GM19395 (cell line): ENCODE results near the gene RD3L.
"Not testable (repeated sequence)": the region's sequence is repeated elsewhere in the genome, so short reads cannot be mapped to it uniquely, and the experiment has no call there.

Source experiments
- ATAC-seq: cut with Tn5 transposase; IDR thresholded peaks from one replicate; pipeline ENCODE4 v1.9.1; 2021; ENCODE audit warnings: mild to moderate bottlenecking, moderate library complexity; ENCODE audit not compliant: unreplicated experiment

RD3L gene

DNA sequence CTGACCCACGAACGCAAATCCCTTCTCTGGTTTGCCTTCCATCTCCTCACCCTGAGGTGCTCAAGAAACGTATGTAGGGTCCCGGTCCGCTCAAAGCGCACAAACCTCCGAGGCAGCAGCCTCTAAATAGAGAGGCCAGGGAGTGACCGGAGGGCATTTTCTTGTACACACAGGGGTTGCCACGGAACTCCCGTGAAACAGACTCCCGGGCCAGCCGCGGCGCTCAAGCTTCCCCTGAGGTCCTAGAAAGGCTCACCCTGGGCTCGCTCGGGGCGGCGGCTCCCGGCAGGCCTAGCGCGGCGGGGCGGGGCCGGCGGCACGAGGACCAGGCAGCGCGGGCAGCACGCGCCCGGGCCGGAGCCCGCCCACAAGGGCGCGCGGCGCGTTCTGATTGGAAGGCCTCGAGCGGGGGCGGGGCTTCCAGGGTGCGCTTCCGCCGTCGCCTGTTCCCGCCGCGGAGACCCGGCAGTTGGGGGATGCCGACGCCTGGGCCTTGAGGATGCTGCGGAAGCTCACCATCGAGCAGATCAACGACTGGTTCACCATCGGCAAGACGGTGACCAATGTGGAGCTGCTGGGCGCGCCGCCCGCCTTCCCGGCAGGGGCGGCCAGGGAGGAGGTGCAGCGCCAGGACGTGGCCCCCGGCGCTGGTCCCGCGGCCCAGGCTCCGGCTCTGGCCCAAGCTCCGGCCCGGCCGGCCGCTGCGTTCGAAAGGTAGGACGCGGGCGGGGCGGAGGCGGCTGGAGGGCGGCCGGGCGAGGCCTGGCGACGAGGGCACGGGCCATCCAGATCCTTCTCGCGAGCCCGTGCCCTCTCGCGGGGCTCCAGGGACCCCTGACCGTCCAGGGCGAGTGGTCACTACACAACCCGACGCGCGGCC is 14.1 kb downstream of the RD3L start, which contains the start of gene TDRD9:
TSS of gene TDRD9 (plus strand) at position 446 of the 880 bp plus-strand sequence. CDS start at position 500, 54 bp downstream.
- no peak for ATAC-seq

DNA sequence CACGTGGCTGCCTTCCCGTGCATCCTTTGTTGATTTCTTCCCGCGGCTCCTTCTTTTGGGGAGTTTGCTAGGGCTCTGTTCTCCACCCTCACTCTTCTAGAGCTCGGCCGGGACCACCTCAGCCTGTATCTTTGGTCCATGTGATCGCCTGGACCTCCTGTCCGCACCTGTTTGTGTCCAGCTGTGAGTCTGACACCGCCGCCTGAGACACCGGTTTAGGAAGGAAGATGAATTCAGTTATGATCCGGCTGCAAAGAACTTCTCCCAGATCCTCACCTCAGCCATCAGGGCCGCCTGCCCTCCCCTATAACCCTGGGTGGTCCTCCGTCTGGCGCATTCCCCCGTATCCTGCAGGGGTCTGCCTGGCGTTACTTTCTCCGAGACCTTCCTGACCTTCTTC is 14.8 kb downstream of the RD3L start:
- ATAC-seq, result no peak

DNA sequence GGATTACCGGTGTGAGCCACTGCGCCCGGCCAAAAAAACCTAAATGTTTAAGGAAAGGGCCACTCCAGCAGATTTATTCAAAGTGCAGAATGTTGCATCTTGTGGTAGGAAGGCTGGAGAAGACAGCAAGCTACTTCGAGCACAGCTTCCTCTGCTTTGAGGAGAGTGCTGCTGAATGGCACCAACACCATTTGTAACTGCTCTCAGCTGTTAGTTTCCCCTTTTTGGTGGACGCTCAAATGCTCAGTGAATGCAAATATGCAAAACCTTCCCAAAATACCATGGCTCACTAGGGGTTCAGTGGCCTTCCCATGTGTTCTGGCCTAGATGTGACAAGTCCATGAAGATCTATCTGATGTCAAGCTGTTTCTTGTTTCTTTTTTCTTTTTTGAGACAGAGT is 17.0 kb downstream of the RD3L start:
- no peak for ATAC-seq

DNA sequence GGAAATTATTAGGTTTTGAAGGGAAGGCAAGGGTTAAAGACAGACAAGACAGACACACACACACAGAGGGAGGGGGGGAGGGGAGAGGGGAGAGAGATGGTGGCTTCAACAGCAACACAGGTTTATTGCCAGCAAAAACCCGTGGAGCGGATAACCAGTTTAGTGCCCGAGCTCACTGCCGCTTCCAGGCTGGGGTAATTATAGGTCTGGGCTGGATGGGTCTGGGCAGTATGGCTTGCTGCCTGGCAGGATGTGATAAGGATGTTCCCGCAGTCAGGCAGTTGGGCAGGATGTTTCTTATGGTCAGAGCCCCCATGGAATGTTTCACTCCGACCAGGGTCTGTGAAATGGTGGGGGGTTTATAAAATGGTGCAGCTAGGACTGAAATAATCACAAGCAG is 18.5 kb downstream of the RD3L start:
- no peak for ATAC-seq

DNA sequence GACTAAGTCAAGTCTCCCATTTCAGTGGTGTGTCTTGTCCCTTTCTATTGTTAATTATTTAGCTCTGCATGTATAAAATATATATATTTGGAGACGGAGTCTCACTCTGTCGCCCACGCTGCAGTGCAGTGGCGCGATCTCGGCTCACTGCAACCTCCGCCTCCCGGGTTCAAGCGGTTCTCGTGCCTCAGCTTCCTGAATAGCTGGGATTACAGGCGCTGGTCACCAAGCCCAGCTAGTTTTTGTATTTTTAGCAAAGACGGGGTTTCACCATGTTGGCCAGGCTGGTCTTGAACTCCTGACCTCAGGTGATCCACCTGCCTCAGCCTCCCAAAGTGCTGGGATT is 20.5 kb downstream of the RD3L start:
- not testable (repeated sequence) for ATAC-seq

DNA sequence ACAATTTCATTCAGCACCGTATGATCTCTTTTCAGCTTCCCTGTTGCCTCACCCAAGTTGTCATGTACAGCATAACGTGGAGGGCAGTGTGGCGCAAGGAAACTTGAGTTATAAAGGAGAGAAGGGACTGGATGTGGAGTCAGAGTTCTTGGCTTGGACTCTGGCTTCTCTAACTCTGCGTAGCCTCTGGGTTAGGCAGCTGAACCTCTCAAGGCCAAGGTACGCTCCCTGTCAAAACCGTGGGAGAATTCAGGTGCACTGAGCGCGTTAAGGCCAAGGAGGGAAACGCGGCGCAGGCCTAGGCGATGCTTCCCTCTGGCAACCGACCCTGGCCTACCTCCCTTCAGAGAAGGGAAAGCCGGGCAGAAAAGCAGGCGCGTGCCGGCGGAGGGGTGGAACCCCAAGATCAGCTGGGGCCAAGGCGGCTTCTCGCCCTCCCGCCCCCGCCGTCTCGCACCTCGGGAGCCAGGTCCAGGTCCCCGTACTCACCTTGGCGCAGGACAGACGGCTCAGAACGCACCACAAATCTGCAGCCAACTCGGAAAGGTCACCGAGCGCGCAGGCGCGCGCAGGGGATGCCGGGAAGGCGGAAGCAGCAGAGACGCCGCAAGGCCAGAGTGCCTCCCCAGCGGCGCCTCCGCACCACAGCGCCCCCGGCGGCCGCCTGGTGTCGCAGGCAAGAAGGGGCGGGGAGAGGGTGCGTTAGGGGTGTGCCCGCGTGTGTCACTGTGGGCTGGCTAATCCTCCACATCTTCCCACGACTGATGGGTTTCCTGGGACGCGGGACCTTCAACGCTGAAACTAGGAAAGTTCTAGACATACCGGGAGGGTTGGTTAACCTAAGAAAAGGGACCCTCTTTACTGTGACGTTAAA is 21.1 kb downstream of the RD3L start:
- peak; percentile 92 for ATAC-seq

DNA sequence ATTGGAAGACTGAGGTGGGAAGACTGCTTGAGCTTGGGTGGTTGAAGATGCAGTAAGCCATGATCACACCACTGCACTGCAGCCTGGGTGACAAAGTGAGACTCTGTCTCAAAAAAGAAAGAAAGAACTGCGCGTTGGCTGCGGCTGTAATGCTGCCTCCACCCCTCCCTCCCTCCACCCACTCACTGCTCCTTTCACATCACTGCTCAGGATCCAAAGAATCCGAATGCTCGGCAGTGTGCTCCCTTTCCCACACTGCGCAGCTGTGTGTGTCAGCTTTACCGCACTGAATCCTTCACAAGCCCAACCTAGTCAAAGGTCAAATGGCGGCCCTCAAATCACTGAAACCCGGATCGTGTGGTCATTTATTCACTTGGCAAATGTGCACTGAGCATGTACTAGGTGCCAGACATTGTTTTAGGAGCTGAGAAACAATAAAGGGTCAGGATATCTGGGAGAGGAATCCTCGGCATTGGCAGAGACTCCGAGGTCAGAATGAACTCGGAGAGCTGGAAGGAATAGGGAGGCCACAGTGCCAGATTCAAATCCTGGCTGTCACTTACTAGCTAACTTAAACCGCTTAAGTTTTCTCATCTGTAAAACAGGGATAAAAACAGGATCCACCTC is 25.6 kb downstream of the RD3L start:
- no peak for ATAC-seq

DNA sequence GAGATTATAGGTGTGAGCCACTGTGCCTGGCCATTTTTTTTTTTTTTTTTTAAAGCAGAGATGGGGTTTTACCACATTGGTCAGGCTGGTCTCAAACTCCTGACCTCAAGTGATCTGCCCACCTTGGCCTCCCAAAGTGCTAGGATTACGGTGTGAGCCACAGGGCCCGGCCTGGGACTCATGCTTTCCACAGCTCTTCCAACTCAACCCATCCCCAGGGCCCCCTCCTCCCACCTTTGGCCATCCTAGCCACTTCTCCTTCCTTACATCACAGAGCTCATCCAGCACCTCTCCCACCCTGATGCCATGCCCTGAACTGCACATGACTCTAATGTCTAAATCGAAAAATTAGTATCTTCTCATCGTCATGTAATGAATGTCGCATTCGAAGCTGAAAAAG is 26.7 kb downstream of the RD3L start:
- ATAC-seq, result no peak

DNA sequence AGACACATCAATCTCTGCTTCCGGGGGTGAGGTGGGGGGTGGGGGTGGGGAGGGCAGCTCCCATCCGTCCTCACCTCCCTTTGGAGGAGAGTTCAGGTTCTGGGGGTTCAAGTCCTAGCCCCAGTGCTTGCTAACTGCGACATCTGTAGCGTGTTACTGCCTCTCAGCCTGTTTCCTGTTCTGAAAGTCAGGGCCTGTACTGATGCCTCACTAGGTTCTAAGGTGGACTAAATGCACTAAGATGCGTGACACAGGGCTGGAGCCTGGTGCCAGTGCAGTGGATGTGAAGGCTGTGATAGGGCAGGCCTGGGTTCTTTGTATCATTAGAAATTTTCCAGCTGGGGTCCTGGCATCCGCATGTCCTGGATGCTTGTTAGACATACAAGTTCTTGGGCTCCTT is 31.3 kb downstream of the RD3L start:
- no peak for ATAC-seq

DNA sequence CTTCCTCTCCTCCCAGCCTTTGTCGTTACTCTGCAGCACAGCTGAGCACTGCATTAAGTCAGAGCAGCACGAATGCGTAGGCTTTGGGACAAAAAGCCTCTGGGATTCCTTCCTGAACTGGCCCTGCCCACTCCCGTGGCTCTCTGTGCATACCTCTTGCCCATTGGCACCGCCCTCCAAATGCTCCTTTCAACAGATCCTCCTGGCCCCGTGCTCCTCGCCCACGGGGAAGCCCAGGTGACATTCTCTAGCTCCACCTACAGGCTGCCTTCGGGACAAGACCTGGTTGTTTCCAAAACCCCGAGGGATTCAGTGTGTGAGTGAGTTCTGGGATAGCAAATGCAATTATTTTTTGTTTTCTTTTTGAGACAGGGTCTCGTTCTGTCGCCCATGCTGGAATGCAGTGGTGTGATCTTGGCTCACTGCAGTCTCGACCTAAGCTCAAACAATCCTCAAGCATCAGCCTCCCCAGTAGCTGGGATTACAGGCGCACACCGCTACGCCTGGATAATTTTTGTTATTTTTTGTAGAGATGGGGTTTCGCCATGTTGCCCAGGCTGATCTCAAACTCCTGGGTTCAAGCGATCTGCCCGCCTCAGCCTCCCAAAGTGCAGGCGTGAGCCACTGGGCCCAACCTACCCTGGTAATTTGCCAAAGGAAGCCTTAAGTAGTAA is 31.9 kb downstream of the RD3L start:
- no peak for ATAC-seq

DNA sequence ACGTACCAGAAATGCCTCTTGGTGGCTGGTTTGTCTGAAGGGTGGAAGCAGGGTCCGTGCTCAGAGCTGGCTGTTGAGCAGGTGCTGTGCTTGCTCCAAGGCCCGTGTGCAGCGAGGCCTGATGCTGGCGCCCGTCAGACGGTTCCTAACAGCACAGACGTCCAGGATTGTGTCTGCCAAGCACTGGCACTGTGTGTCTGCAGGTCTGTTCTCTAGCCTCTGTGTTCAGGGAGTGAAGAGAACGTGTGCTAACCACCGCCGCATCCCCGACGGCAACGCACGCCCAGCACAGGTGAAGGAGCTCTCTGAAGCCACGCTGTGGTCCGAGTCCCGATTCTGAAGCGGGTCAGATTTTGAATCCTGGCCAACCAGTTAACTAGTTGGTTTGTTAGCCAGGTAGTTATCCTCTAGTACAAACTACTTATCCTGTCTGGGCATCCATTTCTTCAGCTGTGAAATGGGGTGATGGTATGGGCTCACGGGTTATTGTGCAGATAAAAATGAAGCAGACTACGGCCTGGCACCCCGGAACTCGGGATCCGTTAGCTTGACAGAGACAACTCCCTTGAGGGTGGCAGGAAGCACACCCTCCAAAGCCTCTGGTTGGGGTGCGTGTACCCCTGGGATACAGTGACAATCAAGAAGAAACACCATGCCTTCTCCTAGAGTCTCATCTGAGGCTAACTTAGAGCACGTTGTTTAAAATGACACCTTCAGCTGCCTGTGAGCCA is 32.6 kb downstream of the RD3L start:
- ATAC-seq, result no peak

DNA sequence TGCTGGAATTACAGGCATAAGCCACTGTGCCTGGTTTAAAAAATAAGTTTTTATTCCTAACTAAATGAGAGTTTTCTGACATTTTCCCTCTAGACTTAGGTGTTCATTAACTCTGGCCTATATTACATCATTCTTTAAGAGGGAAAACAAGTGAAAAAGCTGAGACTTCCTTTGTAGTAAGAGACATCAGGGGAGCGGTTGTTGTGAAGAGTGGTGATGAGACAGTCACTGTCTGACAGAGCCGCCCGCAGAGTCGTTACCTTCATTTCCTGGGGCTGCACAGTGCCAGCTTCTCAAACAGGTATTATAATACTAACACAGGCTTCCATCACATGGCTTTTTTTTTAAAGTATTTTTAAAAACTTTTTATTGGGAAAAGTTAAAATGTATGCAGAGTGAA is 33.7 kb downstream of the RD3L start:
- ATAC-seq, result no peak

DNA sequence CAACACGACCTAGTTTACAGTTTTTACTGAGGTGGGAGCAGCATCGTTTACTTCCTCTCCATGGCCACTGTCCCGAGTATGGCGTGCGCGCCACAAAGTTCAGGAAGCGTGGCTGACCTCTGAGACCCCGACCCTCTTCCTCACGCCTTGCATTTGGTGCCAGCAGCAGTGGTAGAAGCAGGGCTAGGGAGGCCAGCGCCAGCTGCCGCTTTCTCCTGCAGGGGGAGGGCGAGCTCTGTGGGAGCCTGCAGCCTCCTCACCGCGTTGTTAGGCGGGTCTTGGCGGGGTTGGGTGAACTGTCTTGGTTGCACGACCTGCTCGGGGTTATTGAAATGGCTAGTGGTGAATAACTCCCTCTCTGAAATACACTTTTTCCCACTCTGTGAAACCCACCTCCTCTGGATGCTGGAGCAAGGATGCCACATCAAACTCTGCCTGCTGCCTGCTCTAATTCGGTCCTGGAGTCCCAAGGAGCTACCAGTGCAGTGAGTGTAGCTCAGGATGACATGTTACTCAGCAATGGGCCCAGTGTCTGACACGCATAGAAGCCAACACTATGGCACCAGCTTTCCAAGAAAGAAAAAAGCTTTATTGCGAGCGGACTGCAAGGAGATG is 36.4 kb downstream of the RD3L start:
- ATAC-seq, result no peak

DNA sequence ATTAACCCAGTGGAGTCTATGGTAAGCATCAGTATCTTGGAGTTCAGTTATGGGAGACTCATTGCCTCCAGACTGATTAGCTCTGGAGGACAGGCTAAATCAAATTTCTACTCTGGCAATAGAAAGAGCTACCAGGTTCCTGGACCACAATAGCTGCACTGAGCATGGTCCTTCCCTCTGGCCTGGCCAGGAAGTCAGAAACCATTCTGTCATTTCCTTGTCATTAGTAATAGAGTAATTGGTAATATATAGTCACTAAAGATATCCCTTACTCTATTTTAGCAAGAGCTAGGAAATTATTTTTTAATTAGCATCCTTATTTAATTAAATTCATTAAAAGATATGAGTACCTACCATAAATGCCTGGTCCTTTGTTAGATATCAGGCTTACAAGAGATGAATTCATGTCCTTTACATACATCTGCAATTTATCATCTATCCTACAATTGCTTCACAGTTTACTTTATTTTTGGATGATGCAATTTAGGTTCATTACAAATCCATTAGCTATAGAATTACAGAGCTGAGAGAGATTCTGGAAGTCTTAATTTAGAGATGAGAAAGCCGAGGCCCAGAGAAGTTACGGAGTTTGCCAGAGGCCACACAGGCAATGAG is 37.7 kb downstream of the RD3L start:
- no peak for ATAC-seq

DNA sequence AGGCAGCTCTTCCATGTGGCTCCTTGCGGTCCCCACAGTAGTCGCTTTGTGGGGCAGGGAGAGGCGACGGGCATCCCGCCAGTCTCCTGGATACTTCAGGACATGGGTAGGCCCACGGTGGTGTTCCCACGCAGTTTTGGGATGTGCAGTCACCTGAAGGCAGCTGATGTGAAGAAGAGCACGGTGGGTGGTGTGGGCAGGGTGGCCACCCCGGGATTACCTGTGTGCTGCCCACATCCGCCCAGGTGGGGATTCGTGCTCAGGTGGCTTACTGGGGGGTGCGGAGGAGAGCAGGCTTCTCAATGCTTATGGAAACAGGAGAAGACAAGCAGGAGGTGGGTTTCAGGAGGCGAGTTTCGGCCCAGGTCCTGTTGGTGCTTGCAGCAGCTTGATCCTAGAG is 42.5 kb downstream of the RD3L start:
- ATAC-seq, result no peak

DNA sequence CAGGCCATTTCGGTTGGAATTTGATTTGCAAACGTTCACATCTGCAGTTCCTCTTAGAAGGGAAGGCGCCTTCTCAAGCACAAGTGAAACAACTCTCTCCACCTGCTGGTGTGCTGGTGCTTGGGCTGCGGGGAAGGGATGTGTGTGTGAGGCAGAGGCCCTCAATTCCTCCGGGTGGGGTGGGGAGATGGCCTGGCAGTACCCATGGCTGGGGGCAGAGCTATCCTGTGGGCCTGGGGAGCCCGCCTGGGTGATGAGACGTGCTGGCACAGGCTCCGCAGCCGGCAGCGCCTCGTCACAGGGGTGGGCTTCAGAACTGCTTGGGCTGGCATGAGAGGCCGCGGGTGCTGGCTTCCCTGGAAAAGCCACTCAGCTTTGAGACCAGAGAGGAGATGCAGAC is 43.0 kb downstream of the RD3L start:
- no peak for ATAC-seq

DNA sequence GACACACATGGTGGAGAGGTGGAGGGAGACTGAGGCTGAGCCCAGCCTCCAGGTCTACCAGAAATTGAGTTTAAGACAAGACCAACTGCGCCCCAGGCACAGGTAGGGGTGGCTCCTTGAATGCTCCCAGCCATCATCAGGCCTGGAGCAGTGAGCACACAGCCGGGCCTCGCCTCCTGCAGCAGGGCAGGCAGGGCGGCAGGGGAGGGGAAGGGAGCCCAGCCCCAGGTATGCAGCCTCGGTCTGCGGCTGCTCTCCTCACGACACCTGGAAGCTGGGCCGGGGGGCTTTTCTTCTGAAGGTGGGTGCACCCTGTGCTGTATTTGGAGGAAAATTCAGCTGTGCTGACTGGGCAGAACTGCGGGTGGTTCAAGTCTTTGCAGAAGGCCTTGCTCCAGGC is 43.6 kb downstream of the RD3L start:
- no peak for ATAC-seq

DNA sequence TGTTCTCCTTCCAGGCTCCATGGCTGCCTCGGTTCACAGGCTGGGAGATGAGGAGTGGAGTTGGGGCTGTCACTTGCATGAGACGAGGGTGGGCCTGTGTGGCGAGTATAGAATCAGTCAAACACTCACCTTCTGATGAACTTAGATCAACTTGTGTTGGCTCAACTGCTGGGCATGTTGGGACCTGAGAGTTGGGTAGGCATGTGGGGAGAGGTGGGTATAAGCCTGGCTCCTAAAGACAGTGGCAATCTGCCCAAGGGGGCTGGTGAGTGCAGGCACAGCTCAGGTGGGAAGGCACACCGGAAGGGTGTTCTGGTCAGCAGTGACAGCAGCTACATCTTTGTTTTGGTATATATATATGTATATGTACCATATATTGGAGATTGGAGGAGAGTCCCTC is 44.1 kb downstream of the RD3L start:
- ATAC-seq, result no peak
